Stimulated activated CD8-positive, alpha-beta memory T cell treated with anti-CD3 and anti-CD28 coated beads, Interleukin-15, amount 100 ng/mL, for 48 hours (primary cell): ENCODE measurements around the gene RAET1G.
"Not testable (repeated sequence)": the region's sequence is repeated elsewhere in the genome, so short reads cannot be mapped to it uniquely, and the experiment has no call there.

ENCODE experiments used
- DNase-seq, 2 donors: peaks; one replicate each; pipeline ENCODE4 v3.0.0-alpha.2; 2020; ENCODE audit warnings: low read depth in 2 of 2

Gene RAET1G

GRCh38 chr6:149913540-149914240 lies 9.2 kb downstream of the RAET1G start:
- DNase-seq: no peak

- DNase-seq: no peak
Measured at GRCh38 chr6:149913085-149913484, 9.8 kb downstream of the RAET1G start.

GRCh38 chr6:149912680-149913079 lies 10.2 kb downstream of the RAET1G start:
- not testable (repeated sequence) for DNase-seq

- DNase-seq: no peak
Measured at GRCh38 chr6:149910721-149911151, 12.2 kb downstream of the RAET1G start.

- no peak for DNase-seq
Measured at GRCh38 chr6:149909701-149910470, 13.0 kb downstream of the RAET1G start.

- DNase-seq: not testable (repeated sequence)
Measured at GRCh38 chr6:149908480-149908879, 14.4 kb downstream of the RAET1G start.

- no peak for DNase-seq
Measured at GRCh38 chr6:149907317-149907716, 15.6 kb downstream of the RAET1G start.

GRCh38 chr6:149906405-149906804 lies 16.5 kb downstream of the RAET1G start:
- no peak for DNase-seq

- DNase-seq: no peak
Measured at GRCh38 chr6:149905911-149906371, 17.0 kb downstream of the RAET1G start.

- DNase-seq: no peak
Measured at GRCh38 chr6:149905371-149905910, 17.5 kb downstream of the RAET1G start.

GRCh38 chr6:149904661-149905370 lies 18.1 kb downstream of the RAET1G start:
- no peak for DNase-seq

- DNase-seq: no peak
Measured at GRCh38 chr6:149903938-149904611, 18.8 kb downstream of the RAET1G start.

- no peak for DNase-seq
Measured at GRCh38 chr6:149901444-149902140, 21.3 kb downstream of the RAET1G start.

- DNase-seq: no peak
Measured at GRCh38 chr6:149900620-149901443, 22.1 kb downstream of the RAET1G start.

GRCh38 chr6:149899926-149900619 lies 22.8 kb downstream of the RAET1G start:
- no peak for DNase-seq

- no peak for DNase-seq
Measured at GRCh38 chr6:149899486-149899885, 23.4 kb downstream of the RAET1G start.

GRCh38 chr6:149898966-149899365 lies 24.0 kb downstream of the RAET1G start:
- DNase-seq: no peak

- DNase-seq: no peak
Measured at GRCh38 chr6:149897855-149898744, 24.8 kb downstream of the RAET1G start, which contains the start of gene RAET1E. Gene RAET1E, minus strand, starts transcription at chr6:149898113. Its CDS starts 7,212 bp downstream, at chr6:149890901.
